Activated gamma-delta T cell treated with Interleukin-2 at 50 U/mL for 16 hours (primary cell): ENCODE measurements around the gene MRPL52.
"Not testable (repeated sequence)": the region's sequence is repeated elsewhere in the genome, so short reads cannot be mapped to it uniquely, and the experiment has no call there.

ENCODE experiments used
- DNase-seq: peaks from one replicate; pipeline ENCODE4 v3.0.0-alpha.2; 2020

Gene MRPL52

DNA sequence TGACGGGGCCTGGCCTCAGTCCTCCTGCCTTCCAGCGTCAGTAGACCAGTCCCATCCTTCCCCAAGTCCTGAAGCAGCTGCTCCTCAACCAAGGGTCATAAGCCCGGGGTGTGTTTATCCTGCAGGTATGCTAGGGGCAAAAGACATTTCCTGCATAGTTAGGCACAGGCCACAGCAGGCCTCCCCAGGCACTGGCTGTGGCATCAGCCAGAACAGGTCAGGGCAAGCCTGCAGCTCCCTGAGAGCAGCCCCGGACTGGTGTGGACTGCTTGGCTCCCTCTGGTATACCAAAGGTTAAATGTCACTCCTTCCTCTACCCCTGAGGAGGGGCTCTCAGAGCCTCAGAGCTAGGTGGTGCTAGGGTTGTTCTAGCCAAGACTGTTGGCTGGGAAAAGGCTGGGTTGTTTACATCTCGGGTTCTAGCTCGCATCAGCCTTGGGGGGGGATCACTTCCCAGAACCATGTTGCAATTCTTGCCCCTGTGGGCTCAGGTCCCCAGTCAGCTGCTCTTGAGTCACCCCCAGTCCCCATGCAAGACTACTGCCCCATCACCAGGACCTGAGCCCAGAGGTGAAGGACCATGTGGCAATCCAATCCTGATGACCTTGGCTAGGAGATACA is 9.6 kb downstream of the MRPL52 start:
- no peak for DNase-seq

GRCh38 chr14:22841311-22841710 is 11.6 kb downstream of the MRPL52 start:
- no peak for DNase-seq

GRCh38 chr14:22841769-22842168 is 12.1 kb downstream of the MRPL52 start:
- no peak for DNase-seq

DNA sequence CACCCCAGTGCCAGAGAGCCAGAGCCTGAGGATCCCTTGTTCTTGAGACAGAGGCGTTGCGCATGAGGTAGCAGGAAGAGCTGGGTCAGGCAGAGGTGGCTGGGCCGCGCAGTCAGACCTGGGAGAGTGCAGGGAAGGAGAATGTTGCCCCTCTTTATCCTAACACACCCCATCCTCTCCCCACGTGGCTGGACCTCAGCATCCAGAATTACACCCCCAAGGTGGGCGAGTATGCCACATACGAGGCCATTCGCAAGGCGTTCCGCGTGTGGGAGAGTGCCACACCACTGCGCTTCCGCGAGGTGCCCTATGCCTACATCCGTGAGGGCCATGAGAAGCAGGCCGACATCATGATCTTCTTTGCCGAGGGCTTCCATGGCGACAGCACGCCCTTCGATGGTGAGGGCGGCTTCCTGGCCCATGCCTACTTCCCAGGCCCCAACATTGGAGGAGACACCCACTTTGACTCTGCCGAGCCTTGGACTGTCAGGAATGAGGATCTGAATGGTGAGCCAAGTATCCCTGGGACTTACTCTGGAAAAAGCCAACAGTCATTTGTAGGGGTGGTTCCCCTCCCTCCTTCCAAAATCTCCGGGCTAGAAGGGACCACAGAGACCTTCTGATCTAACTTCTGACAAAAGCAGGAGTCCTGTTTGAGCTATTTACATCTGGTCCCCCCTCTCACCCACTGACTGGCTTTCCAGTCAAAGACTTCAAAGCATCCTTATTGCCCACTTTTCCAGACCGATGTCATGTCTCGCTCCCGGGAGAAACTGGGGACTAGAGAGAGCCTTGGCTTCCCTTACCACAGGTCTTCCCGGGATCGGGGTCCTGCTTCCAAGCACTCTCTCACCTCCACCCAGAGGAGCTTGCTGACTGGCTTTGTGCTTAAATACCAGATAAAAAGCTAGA is 12.8 kb downstream of the MRPL52 start:
- DNase-seq: no peak

GRCh38 chr14:22843123-22843925 is 13.6 kb downstream of the MRPL52 start:
- DNase-seq: no peak

GRCh38 chr14:22844221-22845102 is 14.8 kb downstream of the MRPL52 start:
- no peak for DNase-seq

DNA sequence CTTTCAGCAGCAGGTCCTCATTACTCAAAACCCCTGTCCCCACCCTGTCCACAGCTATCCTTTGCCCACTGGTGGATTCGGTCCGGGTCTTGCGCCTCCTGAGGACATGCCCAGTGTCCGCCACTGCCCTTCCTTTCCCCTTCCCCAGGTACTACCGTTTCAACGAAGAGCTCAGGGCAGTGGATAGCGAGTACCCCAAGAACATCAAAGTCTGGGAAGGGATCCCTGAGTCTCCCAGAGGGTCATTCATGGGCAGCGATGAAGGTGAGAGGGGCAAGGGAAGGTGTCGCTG is 15.4 kb downstream of the MRPL52 start:
- DNase-seq: no peak

- DNase-seq: no peak
Measured at GRCh38 chr14:22845821-22846625, 16.3 kb downstream of the MRPL52 start.

DNA sequence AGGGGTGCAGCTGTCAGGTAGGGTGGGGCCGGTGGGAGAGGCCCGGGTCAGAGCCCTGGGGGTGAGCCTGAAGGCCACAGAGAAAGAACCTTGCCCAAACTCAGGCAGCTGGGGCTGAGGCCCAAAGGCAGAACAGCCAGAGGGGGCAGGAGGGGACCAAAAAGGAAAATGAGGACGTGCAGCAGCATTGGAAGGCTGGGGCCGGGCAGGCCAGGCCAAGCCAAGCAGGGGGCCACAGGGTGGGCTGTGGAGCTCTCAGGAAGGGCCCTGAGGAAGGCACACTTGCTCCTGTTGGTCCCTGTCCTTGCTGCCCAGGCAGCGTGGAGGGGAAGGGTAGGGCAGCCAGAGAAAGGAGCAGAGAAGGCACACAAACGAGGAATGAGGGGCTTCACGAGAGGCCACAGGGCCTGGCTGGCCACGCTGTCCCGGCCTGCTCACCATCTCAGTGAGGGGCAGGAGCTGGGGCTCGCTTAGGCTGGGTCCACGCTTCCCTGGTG is 17.2 kb downstream of the MRPL52 start:
- DNase-seq: no peak

DNA sequence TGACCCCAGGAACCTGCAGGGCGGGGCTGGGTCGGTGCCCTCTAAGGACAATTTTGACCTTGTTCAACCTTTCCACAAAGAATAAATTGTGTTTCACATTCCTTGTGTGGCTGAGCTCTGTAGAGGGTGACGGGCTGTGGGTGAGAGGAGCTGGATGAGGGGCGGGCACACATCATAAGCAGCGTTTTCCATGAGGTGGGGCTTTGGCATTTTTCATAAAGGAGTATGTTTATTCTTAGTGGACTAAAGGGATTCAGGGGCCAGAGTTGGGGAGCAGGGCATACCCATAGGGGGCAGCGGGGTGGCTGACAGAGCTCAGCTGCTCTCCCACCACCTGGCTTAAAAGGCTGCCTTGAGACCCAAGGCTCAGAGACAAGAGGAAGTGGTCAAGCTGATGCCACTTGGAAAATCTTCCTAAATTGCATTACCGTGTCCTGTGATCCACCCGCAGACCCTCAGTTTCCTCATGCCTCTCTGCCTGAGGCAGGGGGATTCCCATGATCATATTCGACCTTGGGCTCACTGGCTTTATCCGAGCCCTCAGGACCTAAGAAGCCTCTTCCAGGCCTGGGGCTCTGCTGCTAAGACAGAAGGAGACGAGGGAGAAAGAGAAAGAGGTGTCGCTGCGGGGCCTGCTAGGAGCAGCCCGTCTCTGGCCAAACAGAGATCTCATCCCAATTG is 18.1 kb downstream of the MRPL52 start:
- no peak for DNase-seq

DNA sequence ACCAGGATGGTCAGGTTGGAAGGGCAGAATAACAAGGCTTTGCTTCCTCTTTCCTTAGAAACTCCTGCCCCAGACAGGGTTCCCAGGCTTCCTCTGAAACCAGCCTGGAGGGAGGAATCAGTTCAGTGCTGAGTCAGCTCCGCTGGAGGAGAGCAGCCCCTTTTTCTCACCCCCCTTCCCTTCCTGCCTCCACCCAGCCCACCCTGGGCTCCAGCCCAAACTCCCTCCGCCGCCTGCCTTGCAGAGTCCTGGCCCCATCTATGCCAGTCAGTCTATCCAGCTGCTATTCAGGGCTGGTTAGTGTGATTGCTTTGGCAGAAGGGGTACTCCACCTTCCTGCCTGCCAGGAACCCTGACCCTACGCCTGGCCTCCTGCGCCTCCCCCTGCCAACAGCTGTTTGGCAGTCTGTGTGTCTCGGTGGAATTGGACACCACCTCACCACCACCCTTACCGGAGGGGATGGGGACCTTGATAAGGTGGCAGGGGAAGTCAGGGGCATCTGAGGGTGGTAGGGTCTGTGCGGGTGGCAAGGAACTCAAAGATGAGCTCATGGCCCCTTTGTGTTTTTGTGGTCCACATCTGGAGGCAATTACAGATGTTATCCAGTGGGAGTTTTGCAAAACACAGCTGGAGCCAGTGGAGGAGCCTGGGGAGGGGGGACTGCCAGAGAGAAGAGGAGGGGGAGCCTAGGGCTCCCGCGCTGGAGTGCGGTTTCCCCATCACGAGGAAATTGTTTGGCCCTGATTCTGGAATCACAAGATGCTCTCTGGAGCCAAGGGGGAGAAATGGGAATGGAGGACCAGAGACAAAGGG is 18.9 kb downstream of the MRPL52 start:
- no peak for DNase-seq

DNA sequence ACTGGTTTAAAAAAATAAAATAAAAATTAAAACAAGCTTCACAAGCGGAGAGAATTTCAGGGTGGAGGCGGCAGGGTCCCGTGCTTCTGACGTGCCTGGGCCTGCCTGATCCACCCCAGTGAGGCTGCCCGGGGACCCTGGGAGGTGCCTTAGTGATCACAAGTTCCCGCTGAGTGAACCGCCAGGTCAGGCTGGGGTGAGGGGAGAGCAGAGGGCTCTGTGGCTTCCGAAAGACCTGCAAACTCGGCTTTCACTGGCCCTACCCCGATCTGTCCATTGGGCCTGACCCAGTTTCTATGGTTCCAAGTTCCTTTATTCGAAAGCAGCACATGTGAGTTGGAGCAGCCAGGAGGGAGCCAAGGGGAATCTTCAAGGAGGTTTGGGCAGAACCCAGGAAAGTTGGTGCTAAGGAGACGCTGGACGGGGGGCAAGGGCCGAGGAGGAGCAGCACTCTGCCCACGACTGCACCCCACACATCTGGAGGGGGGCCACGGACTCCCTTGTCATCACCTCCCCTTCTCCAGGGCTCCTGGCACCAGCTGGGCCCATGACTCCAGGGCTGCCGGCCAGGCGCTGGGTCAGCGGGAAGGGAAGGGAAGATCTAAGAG is 19.6 kb downstream of the MRPL52 start:
- DNase-seq: no peak

GRCh38 chr14:22850944-22851764 is 21.5 kb downstream of the MRPL52 start:
- no peak for DNase-seq

DNA sequence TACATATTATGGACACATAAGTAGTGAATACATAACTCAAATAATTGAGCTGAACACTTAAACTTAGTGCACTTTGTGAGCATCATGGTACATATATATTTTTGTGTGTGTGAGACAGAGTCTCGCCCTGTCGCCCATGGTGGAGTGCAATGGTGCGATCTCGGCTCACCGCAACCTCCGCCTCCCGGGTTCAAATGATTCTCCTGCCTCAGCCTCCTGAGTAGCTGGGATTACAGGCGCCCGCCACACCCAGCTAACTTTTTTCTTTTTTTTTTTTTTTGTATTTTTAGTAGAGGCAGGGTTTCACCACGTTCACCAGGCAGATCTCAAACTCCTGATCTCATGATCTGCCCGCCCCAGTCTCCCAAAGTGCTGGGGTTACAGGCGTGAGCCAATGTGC is 22.5 kb downstream of the MRPL52 start:
- DNase-seq: not testable (repeated sequence)

GRCh38 chr14:22852599-22852939 is 22.9 kb downstream of the MRPL52 start:
- DNase-seq: no peak

GRCh38 chr14:22852940-22853767 is 23.5 kb downstream of the MRPL52 start:
- DNase-seq: peak; percentile 93

DNA sequence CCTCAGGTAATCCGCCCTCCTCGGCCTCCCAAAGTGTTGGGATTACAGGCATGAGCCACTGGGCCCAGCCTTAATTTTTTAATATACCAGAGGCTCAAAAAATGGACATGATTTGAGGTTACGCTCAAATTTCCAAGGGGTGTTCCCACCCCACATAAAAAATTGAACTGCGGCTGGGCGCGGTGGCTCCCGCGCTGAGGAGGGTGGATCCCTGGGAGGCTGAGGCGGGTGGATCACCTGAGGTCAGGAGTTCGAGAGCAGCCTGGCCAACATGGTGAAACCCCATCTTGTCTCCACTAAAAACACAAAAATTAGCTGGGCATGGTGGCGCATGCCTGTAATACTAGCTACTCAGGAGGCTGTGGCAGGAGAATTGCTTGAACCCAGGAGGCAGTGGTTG is 24.6 kb downstream of the MRPL52 start:
- DNase-seq: not testable (repeated sequence)
